SIG-M5 treated with dmso at 0.1 percent for 504 hours (cell line): ENCODE results near the gene RNF125.
"Not testable (repeated sequence)": the region's sequence is repeated elsewhere in the genome, so short reads cannot be mapped to it uniquely, and the experiment has no call there.

Source experiments
- DNase-seq: peaks from one replicate; lab custom pipeline; 2025; ENCODE audit not compliant: unreplicated experiment; lab: John Stamatoyannopoulos, UW

The RNF125 gene

DNA sequence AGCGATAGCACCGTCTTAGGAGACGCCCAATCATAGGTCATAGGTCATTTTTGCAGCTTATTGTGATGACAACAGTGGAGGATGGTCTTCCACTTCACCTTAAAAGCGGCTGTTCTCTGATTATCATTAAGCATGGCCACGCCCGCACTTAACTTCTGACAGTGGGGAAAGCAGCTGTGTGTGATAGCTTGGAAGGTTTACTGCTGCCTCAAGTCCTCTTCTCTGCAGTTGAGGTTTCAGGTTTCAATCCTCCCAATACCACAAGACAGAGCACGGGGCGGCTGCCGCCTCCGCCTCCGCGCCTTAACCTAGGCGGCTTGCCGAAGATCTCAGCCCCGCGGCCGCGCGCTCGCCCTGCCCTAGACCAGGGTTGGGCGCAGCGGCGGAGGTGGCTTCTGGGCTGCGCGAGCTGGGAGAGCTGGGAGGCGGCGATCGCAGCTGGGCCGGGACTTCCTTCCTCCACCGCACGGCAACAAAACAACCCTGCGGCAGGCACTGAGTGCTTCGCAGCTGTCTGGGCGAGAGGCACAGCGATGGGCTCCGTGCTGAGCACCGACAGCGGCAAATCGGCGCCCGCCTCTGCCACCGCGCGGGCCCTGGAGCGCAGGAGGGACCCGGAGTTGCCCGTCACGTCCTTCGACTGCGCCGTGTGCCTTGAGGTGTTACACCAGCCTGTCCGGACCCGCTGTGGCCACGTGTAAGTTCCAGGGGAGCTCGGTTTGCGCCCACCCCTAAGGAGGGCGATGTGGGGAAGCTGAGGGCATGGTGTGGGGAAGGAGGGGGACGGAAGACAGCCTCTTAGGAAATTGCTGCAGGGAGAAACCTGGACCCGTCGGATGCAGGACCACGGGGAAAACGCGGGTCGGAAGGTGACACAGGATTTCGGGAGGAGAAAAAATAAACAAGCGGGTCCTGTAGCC, at the start of gene RNF125:
Gene RNF125, plus strand, starts transcription at position 495 of the 920 bp plus-strand sequence. Its CDS starts 39 bp downstream, at position 534.
- peak; percentile 66 for DNase-seq

DNA sequence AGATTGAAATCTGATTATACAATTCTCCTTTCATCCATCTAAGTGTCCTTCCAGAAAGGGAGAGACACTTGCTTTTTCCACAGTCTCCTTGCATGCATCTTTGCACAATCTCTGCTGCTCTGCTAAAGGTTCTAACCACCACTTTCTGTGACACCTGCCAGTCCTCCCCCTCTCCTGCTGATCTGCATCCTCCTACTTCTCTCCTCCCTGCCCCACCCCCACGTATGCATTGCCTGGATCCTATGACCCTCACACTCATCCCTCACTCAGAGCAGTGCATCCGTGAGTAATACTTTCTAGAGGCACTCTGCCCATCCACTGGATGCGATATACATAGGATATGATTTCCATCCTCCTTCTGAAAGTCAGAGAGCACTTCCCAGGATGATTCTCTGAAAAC, 48.0 kb upstream of the RNF125 start:
- no peak for DNase-seq

DNA sequence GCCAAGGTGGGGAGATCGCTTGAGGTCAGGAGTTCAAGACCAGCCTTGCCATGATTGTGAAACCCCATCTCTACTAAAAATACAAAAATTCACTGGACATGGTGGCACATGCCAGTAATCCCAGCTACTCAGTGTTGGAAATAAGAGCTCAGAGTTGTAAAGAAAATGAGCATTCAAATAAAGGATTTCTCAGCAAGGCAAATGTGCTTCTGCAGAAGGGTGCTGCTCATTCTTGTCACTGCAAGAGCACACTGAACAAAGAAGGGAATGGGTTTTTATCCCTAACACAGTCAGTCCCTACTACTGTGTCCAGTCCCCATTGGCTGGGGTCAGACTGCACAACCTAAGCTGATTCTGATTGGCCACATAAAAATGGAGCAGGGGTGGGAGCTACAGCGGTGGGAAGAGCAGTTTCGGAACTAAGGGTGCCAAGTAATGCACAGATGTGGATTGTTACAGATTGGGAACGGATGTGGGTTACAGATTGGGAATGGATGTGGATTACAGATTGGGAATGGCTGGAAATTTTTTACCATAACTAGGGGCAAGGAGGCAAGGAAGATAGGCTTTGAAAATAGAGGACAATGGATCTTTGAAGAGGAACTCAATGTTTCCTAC, 44.6 kb upstream of the RNF125 start:
- DNase-seq = no peak

DNA sequence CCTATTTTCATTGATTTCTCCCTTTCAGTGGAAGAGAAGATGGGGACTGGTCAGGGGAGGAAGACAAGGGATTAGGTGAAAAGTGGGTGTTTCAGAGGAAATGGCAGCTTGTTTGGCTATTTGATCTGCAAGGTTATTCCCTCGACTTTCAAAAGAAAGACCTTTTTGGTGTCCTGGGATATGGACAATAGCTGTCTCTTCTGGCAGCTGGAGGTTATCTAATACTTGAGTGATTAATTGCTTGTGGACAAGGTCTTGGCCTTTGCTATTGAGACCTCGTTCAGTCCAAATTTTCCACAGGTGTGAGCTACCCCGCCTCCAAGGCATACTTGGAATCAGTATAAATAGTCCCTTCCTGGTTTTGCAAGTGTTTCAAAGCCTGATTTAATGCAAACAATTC, 42.4 kb upstream of the RNF125 start:
- no peak for DNase-seq

DNA sequence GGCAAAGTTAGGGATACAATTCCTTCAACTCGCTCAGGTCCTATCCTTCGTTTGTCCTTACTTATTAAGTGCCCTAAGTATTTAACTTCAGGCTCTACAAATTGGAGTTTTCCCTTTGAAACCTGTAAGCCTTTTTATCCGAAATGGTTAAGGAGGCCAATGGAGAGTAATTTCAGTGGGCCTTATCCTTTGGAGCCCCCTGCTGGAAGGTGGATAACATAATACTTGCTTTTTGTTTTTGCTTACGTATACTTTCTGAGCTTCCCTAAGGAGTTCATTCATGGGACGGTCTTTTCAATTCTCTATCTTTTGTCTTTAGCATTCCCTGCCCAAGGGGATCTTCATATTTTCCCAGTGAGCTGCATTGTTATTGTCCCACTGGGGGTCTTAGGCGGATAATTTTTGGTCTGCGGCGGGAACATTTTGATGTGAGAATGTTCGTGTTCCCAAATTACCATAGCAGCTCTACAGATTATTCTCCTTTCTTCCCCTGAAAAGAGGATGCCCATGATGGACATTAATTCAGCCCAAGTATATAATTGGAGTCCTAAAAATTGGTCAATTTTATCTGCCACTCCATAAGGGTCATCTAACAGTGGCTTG, 41.3 kb upstream of the RNF125 start:
- peak; percentile 27 for DNase-seq

DNA sequence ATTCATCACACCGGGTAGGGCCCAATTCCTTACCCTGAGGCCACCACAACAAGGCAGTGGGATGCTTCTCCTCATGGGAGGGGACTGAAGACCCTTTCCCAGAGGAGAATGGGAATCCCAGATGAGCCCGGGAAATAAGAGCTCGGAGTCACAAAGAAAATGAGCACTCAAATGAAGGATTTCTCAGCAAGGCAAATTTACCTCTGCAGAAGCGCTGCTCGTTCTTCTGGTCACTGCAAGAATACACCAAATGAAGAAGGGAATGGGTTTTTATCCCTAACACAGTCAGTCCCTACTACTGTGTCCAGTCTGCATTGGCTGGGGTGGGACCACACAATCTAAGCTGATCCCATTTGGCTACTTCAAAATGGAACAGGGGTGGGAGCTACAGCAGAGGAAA, 40.0 kb upstream of the RNF125 start:
- no peak for DNase-seq

DNA sequence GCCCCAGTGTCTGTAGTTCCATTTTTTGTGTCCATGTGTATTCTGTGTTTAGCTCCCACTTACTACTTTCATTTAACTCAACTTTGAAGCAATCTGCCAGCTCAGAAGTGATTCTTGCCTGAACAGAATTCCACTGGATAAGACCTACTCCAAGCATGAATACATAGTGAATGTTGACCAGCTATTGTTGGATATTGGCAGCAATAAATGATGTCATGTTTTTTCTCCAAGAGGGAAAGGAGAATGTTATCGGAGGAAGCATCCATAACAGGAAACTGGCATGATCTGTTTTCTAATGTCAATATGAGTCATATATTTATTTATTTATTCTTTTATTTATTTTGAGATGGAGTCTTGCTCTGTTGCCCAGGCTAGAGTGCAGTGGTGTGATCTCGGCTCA, 38.9 kb upstream of the RNF125 start:
- no peak for DNase-seq

DNA sequence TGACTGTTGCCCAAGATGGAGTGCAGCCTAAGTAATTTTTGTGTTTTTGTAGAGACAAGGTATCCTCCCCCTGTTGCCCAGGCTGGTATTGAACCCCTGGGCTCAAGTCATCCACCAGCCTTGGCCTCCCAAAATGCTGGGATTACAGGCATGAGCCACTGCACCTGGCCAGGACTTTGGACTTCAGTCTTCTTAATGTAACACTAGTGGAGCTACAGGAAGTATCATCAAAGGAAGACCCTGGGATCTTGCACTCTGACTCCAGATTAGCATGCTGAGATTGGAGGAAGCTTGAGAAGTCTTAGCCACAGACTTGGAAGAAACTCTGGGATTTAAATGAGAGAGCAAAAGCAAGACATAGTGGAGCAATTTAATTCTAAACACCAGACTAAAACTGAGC, 37.8 kb upstream of the RNF125 start:
- no peak for DNase-seq

DNA sequence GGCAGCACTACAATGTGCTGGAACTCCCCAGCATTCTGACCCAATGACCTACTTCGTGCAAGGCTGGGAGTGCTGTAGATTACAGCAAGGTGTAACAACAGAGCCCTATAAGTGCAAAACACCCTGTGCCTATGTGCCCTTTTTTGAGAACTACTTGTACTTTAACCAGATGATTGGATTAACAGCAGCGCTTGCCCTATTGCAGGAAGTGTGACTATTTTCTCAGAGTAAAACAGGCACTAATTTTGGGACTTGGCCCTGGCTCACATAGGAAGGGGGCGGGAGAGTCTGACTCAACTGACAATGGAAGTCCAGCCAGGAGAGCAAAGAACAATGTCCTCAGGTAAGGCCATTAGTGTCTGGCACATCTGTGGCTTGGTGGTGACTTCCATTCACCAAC, 35.6 kb upstream of the RNF125 start:
- no peak for DNase-seq

DNA sequence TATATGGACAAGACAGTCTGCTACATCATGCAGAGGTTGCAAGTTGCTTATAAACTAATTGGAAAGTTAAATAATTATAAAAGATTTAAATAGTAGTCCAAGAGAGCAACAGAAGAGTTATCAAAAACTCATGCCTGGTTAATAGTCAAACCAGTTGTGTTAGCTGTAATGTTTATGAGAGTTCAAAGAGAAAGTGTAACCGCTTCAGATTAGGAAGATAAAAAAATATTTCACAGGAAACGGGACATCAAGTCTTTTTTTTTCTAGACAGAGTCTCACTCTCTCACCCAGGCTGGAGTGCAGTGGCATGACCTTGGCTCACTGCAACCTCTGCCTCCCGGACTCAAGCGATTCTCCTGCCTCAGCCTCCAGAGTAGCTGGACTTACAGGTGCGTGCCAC, 34.6 kb upstream of the RNF125 start:
- DNase-seq = no peak

DNA sequence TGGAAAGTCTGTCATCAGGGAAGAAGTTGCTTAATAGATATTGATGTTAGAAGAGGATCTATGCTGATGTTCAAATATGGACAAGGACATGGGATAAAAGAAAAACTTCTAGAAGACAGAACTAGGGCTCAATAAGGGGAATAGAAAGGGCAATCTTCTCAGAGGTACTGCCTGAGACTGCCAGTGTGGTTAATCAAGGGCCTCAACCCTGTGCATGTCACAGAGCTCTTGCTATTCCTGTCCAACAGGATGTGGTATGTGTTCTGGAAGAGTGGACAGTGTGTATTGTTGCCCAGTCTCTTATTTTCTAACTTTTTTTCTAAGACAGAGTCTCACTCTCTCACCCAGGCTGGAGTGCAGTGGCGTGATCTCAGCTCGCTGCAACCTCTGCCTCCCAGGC, 27.8 kb upstream of the RNF125 start:
- no peak for DNase-seq

DNA sequence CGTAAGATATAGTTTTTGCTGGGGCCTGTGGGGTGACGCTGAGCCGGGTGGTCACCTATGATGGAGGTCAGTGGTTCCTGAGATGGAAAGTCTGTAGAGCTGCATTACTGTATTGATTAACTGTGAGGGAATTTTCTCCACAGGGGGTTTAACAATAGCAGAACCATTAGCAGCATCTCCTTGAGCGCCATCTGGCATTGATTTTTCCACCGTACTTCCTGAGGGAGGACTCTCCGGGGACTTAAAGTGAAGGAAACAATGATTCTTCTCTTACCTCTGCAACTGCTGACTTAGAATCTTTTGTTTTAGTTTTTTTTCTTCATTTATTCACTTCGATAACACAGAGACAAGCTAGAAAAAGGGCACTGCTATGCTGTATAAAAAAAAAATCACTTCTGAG, 22.6 kb upstream of the RNF125 start:
- DNase-seq = no peak

DNA sequence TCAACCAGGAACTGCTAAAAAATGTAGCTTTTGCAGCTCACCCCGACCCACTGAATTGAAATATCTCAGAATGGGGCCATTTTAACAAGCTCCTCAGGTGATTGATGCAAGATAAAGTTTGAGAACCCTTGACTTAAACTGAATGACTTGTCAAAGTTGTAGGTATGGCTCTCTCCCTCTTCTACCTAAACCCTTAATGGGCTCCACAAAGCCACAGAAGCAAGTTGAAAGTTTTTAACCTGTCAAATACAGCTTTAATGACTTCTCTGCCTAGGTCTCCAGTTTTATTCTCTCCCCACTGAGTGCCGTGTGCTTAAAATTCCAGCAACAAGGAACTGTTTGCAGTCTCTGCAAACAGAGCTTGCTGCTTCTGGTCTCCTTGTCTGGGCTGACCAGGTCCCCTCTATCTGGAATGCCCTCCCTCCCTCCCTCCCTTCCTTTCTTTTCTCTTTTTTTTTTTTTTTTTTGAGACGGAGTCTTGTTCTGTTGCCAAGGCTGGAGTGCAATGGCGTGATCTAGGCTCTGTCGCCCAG, 19.7 kb upstream of the RNF125 start:
- DNase-seq = no peak

DNA sequence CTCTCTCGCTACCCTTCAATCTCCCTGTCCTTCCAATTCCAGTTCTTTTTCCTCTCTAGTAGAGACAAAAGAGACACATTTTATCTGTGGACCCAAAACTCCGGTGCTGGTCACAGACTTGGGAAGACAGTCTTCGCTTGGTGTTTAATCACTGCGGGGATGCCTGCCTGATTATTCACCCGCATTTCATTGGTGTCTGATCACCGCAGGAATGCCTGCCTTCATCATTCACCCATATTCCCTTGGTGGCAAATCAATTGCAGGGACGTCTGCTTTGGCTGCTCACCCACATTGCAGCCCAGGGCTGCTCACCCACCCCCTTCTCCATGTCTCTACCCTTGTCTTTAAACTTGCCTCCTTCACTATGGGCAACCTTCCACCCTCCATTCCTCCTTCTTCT, 17.5 kb upstream of the RNF125 start:
- not testable (repeated sequence) for DNase-seq

DNA sequence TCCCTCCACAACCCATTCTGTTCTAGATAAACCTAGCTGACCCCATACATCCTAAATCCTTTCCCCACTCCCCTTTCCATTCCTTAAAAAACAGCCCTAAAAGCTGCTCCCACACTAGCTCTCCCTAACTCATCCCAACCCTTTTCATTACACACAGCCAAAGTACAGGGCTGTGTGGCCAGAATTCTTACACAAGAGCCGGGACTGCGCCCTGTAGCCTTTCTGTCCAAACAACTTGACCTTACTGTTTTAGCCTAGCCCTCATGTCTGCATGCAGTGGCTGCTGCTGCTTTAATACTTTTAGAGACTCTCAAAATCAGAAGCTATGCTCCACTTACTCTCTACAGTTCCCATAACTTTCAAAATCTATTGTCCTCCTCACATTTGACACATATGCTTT, 14.8 kb upstream of the RNF125 start:
- DNase-seq = not testable (repeated sequence)

DNA sequence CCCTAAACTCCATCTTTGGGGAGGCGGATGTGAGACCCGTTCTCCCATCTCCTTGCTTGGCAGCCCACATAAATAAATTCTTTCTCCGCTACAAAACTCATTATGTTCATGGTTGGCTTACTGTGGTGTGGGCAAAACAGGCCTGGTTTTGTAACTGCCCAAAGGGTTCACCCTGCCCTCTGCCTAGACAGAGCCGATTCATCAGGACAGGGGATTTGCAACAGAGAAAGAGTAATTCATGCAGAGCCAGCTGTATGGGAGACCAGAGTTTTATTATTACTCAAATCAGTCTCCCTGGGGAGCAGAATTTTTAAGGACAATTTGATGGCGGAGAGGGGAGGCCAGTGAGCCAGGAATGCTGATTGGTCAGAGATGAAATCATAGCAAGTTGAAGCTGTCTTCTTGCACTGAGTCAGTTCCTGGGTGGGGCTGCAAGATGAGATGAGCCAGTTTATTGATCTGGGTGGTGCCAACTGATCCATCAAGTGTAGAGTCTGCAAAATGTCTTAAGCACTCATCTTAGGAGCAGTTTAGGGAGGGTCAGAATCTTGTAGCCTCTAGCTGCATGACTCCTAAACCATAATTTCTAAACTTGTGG, 8.4 kb upstream of the RNF125 start:
- no peak for DNase-seq

DNA sequence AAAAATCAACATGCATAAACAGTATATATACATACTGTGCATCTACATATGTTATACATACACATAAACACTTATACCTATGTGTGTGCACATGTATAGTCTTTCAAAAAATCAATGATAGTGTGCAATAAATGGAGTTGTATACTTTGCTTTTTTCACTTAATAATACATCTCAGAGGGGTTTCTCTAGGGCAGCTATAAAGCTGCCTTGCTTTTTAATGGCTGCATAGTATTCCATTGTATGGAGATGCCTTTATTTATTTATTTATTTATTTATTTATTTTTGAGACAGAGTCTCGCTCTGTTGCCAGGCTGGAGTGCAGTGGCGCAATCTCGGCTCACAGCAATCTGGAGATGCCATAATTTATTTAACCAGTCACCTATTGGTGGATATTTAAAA, 7.4 kb upstream of the RNF125 start:
- no peak for DNase-seq

DNA sequence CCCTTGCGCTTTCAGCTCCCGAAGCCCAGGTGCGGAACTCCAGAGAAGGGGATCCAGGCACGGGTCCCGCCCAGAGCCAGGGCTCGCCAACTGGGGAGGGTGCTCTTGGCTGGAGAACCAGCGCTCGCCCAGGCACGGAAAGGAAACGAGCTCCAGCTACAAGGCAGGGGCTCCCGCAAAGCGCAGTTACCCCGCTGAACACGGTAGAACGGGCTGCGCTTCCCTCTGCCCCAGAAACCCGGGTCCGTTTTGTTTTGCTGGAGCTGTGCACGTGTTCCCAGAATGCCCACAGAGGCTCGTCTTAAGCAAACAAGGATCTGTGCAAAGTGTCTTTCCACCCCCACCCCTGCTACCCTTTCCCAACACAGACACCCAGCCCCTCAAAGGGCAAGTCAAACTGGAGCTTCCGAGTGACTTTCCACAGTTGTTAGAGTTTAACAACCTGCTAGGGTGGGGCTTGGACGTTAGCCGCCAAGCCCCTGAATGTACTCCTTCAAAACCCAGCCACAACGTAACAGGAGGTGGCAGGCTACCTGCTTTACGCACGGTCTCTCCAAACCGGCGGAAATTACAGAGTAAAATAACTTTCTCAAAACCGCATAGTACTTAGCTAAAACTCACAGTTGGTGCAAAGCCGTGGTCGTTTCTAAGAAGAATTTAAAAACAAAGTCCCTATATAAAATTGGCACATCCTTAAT, 775 bp downstream of the RNF125 start:
- peak; percentile 24 for DNase-seq

DNA sequence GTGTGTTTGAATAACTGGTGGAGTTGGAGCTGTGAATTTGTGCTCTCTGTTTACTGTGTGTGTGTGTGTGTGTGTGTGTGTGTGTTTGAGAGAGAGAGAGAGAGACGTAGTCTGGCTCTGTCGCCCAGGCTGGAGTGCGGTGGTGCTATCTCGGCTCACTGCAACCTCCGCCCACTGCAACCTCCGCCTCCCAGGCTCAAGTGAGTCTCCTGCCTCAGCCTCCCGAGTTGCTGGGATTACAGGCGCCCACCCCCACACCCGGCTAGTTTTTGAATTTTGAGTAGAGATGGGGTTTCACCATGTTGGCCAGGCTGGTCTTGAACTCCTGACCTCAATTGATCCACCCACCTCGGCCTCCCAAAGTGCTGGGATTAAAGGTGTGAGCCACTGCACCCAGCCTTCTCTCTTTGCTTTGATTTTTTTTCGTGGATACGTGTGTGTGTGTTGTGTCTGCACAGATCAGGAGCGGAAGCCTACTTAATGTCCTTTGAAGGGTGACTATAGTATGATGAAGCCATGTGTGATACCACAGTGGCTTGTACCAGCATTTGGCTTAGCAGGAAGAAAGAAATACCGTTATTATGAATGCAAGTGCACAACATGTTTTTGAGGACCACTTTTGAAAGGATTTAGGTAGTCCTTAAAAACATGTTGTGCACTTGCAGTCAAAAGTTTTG, 1.5 kb downstream of the RNF125 start:
- not testable (repeated sequence) for DNase-seq
